ENCODE measurements around the gene LPP. TPM values are rescaled to one million over a fixed set of nuclear protein-coding genes. Genes with fewer than 3 reads are reported as not detected.

LPP gene
- polyA plus RNA-seq, 1 experiment: 76.3 TPM

DNA sequence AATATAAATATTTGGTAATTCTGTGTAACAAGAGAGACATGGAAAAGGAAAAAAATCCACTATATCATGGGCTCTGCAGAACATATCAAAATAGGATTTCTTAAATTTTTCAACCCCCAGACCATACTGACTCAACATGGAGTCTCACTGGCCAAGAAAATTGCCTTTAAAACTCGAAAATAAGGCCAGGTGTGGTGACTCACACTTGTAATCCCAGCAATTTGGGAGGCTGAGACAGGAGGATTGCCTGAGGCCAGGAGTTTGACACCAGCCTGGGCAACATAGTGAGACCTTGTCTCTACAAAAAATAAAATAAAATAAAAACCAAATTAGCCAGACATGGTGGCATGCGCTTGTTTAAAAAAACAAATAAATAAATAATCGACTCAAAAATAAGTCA lies 723.4 kb downstream of the LPP start:
- Histone ChIP-seq H3K27ac (ENCODE audit: low read depth, low read length) (no peak overlapping the region), H3K27me3 (ENCODE audit: control insufficient read depth, insufficient read depth, low read length) (no peaks in the 10 kb centered on the region), H3K9me3 (ENCODE audit: control insufficient read depth, insufficient read depth, low read length) (no peaks in the 10 kb centered on the region), H3K4me3 (ENCODE audit: low read depth, low read length) (no peak overlapping the region)
- CTCF ChIA-PET: no interaction called here
- no peak for DNase-seq (ENCODE audit: low read depth, low spot score)
- TF ChIP-seq, protein P1, sequence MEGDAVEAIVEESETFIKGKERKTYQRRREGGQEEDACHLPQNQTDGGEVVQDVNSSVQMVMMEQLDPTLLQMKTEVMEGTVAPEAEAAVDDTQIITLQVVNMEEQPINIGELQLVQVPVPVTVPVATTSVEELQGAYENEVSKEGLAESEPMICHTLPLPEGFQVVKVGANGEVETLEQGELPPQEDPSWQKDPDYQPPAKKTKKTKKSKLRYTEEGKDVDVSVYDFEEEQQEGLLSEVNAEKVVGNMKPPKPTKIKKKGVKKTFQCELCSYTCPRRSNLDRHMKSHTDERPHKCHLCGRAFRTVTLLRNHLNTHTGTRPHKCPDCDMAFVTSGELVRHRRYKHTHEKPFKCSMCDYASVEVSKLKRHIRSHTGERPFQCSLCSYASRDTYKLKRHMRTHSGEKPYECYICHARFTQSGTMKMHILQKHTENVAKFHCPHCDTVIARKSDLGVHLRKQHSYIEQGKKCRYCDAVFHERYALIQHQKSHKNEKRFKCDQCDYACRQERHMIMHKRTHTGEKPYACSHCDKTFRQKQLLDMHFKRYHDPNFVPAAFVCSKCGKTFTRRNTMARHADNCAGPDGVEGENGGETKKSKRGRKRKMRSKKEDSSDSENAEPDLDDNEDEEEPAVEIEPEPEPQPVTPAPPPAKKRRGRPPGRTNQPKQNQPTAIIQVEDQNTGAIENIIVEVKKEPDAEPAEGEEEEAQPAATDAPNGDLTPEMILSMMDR (IDR thresholded peaks at IDR 0.05; ENCODE audit: low read depth, low read length): no peak
- POLR2A ChIA-PET: no interaction called here

DNA sequence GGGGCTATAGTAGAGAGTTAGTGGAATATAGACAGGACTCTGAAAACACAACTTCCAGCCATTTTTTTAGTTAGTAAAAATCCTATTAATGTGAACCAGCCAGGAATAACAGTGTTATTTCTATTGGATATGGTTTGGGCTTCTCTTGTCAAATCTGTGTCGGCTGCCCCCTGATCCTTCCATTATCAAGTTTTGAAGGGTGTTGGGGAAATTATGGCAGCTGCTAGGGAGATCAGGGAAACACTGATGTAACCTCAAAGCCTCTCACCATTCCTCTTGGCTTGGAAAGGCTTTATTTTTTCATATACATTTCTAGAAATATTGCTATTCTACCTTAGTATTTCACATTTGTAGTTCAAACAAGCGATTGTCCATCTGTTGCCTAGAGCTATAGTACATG lies 724.1 kb downstream of the LPP start:
- ChIA-PET CTCF (no interaction called here), POLR2A (no interaction called here)
- no peak overlapping the region for H3K27ac ChIP-seq (ENCODE audit: low read depth, low read length)
- TF ChIP-seq, protein P1 (IDR thresholded peaks at IDR 0.05; ENCODE audit: low read depth, low read length): no peak
- no peaks in the 10 kb centered on the region for H3K27me3 ChIP-seq (ENCODE audit: control insufficient read depth, insufficient read depth, low read length)
- no peaks in the 10 kb centered on the region; the same call in 1 of the 2 replicates for H3K9me3 ChIP-seq (ENCODE audit: control insufficient read depth, insufficient read depth, low read length)
- no peak for DNase-seq (ENCODE audit: low read depth, low spot score)
- no peak overlapping the region for H3K4me3 ChIP-seq (ENCODE audit: low read depth, low read length)

DNA sequence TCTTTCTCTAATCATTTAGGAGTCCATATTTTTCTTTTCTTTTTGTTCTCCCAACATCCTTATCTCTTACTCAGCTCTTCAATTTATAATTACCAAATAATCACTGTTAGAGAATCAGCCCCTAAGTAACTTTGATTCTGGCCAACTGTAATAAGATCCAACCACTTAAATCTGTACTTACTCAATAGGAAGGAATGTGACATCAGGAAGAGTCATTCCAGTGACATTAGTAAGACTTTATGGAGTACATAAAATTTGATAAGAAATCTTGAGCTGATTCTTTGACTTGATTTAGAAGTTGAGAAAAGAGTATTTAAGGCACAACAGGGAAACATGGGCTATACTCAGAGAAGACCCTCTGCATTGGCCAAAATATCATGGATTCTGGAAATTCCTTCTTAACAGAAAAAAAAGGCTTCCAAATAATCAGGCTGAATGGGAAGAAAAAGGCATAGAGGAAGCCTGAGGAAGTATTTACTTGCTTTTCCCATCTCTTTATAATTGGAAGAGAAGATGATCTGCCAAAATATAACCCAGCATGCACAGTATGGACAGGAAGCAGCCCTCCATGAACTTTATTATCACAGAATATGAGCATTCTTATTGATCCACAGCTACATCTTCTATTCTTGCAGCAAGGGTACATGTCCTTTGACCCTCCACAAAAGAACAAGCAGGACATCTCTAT lies 728.1 kb downstream of the LPP start:
- H3K9me3 ChIP-seq (ENCODE audit: control insufficient read depth, insufficient read depth, low read length): no peaks in the 10 kb centered on the region; the same call in 1 of the 2 replicates
- ChIA-PET POLR2A (interaction anchor here (0.6 kb wide), 1 partner anchor 13 kb away, joined by 3 read pairs; no protein-coding TSS in a partner anchor), CTCF (interaction anchor here (1.5 to 1.8 kb wide), 2 partner anchors 73 to 1141 kb away, joined by 5 to 8 read pairs; no protein-coding TSS in a partner anchor)
- no peak overlapping the region for H3K4me3 ChIP-seq (ENCODE audit: low read depth, low read length)
- no peaks in the 10 kb centered on the region for H3K27me3 ChIP-seq (ENCODE audit: control insufficient read depth, insufficient read depth, low read length)
- peak; percentile 66 for DNase-seq (ENCODE audit: low read depth, low spot score)
- TF ChIP-seq, protein P1 (IDR thresholded peaks at IDR 0.05; ENCODE audit: low read depth, low read length): no peak
- H3K27ac ChIP-seq (ENCODE audit: low read depth, low read length): peak overlapping the region; percentile 78

DNA sequence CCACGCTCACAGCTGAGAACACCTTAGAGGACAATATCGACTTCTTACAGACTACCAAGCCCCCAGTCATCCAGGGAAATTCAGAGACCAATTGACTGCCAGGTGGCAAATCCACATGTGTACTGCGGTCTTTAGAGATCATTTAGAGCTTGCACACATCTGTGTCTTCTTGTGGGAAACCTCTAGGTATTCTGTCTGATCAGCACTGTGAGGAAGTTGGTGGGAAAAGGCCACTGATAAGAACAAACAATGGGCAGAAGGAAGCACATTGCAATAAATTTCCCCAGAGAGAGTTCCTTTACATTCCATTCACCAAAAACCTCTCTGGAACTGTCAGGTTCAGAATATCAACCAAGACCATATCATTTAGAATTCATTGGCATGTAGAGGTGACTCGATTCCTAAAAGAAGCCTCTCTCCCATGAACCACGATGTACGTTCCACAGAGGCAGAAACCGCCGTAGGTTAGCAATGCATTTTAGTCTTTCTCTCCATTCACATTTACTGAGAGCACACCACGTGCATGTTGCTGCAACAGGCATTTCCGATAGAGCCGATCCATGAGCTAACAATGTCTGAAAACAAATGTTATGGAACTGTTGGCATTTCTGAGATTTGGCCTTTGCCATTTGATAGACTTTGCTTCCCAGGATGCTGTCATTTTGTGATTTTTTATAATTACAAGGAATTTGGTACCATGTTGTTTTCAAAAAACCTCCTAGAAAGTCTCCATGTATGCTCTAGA lies 730.5 kb downstream of the LPP start:
- DNase-seq (ENCODE audit: low read depth, low spot score): no peak

More for the DNA sequence above, 730.5 kb downstream of the LPP start:
- ChIA-PET POLR2A (no interaction called here), CTCF (interaction anchor here (1.0 kb wide), 1 partner anchor 70 kb away, joined by 3 read pairs; no protein-coding TSS in a partner anchor)
- Histone ChIP-seq H3K27ac (ENCODE audit: low read depth, low read length) (no peak overlapping the region), H3K4me3 (ENCODE audit: low read depth, low read length) (no peak overlapping the region), H3K27me3 (ENCODE audit: control insufficient read depth, insufficient read depth, low read length) (no peaks in the 10 kb centered on the region), H3K9me3 (ENCODE audit: control insufficient read depth, insufficient read depth, low read length) (no peaks in the 10 kb centered on the region; the same call in 1 of the 2 replicates)
- TF ChIP-seq, protein P1 (IDR thresholded peaks at IDR 0.05; ENCODE audit: low read depth, low read length): no peak
